COLO668 (cell line): ENCODE measurements around the gene PLAA.

ENCODE experiments used
- DNase-seq: peaks from one replicate; lab custom pipeline; 2025; ENCODE audit not compliant: unreplicated experiment; lab: John Stamatoyannopoulos, UW

Gene PLAA

GRCh38 chr9:26946753-26947727 lies at the start of gene PLAA:
TSS of gene PLAA (minus strand) at chr9:26947242. CDS start at chr9:26947045, 197 bp downstream.
- peak; percentile 93 for DNase-seq

- DNase-seq: no peak
These were observed 48.8 kb upstream of the PLAA start for GRCh38 chr9:26995810-26996209.

GRCh38 chr9:26983340-26983739 lies 36.3 kb upstream of the PLAA start:
- no peak for DNase-seq

GRCh38 chr9:26975728-26976707 lies 29.0 kb upstream of the PLAA start:
- DNase-seq: peak; percentile 21

- no peak for DNase-seq
These were observed 27.9 kb upstream of the PLAA start for GRCh38 chr9:26974927-26975326.

GRCh38 chr9:26973989-26974388 lies 26.9 kb upstream of the PLAA start:
- no peak for DNase-seq

- DNase-seq: no peak
These were observed 24.7 kb upstream of the PLAA start for GRCh38 chr9:26971721-26972120.

- no peak for DNase-seq
These were observed 9.8 kb upstream of the PLAA start for GRCh38 chr9:26956860-26957233.

GRCh38 chr9:26955921-26956859 lies 9.1 kb upstream of the PLAA start, which contains the start of gene IFT74:
TSS of gene IFT74 (plus strand) at chr9:26956412. CDS start at chr9:26961968, 5,556 bp downstream.
- peak; percentile 95 for DNase-seq

- no peak for DNase-seq
These were observed 8.3 kb upstream of the PLAA start for GRCh38 chr9:26955222-26955903.

GRCh38 chr9:26954050-26954508 lies 7.0 kb upstream of the PLAA start:
- no peak for DNase-seq

- DNase-seq: no peak
These were observed 4.8 kb upstream of the PLAA start for GRCh38 chr9:26951794-26952193.

- no peak for DNase-seq
These were observed 3.5 kb upstream of the PLAA start for GRCh38 chr9:26950521-26950920.

GRCh38 chr9:26949637-26950069 lies 2.6 kb upstream of the PLAA start:
- no peak for DNase-seq

GRCh38 chr9:26947736-26948135 lies 694 bp upstream of the PLAA start:
- no peak for DNase-seq

- DNase-seq: peak; percentile 10
These were observed 1.5 kb downstream of the PLAA start for GRCh38 chr9:26945591-26945990.

- no peak for DNase-seq
These were observed 6.3 kb downstream of the PLAA start for GRCh38 chr9:26940779-26941178.

GRCh38 chr9:26939955-26940711 lies 6.9 kb downstream of the PLAA start:
- DNase-seq: no peak

GRCh38 chr9:26937816-26938371 lies 9.1 kb downstream of the PLAA start:
- no peak for DNase-seq
